HG03565 (cell line): ENCODE data around the gene PIP4P1.
"Not testable (repeated sequence)": the region's sequence is repeated elsewhere in the genome, so short reads cannot be mapped to it uniquely, and the experiment has no call there.

Experiments used
- ATAC-seq: cut with Tn5 transposase; IDR thresholded peaks from one replicate; pipeline ENCODE4 v1.9.1; 2021; ENCODE audit warnings: mild to moderate bottlenecking, moderate library complexity; ENCODE audit not compliant: unreplicated experiment

PIP4P1 gene

DNA sequence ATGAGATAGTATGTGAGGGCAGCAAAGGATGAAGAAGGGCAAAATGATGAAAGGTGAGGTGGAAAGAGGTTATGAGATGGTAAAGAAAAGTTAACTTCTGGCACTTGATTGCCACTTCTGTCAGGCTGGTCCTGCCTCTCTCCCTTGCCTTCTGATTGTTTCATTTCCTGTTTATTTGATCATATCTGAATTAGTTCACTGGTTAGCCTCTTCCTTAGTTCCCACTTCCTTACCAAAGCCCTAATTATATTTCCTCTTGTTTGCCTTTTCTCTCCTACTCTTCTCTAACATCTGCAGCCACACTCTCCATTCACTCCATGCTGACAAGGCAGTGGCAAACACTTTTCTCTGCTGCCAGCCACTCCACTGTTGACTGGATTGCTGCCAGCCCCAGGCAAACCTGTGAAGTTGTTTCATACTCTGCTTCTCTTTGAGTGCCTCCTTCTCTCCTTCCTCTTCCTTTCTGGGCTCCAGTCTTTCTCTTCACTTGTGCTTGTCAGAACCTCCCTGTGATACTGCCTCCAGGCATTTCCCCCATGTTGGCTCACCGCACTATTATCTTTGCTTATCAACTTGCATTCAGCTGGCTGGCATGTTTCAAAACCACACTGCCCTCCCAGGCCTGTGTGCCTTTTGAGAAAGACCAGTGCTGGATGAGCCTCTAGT is 16.1 kb upstream of the PIP4P1 start:
- no peak for ATAC-seq

DNA sequence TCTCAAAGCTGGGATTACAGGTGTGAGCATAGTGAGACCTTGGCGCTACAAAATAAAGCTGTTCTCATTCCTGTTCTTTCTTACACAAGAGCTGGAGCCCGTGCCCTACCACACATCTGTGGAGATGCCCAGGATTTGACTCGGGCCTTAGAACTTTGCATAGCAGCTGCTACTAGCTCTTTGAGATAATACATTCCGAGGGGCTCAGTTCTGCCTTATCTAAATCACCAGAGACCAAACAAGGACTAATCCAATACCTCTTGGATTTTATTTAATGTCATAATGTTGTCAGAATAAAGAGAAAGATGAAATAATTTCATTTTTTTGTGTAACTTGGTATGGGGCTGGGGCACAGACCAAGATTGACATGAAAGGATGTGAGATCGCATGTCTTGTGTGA is 15.5 kb upstream of the PIP4P1 start:
- no peak for ATAC-seq

DNA sequence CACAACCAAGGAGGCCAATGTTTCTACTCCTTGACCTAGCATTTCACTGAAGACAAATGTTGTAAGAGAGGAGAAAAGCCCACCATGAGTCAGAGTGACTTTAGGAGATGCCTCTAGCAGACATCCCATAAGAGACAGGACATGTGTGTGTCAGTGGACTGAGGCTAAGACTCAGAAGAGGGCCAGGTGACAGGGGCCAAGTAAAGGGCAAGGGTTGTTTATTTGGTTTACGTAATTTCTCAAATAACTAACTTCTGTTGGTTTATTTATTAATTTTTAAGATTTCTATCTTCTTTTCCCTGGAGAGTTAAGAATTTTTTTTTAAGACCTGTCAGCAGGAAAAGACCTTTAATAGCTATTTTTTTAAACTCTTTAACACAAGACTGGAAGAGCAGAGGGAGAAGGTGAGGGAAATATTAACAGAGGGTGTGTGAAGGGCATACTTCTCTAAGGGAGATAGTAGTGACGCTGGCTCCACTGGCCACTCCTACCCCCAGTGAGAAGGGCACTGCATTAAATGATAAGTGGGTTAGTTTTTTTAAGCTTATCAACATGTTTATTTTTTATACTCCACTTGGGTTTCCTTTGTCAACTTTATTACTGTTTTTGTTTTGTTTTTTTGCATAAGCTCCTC is 11.4 kb upstream of the PIP4P1 start:
- ATAC-seq: no peak

DNA sequence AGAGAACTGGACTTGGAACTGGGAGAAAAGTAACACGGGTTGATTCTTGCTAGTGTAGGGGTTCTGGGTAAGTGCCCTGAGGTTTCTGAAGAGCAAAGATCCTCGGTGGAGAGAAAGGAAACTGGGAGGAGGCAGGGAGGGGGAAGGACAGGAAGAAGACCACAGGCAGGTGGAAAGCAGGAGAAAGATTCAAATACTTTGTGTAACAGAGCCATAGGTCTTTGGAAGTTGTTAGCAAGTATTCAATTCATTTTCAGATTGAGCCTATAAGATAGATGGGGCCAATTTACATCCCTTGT is 9.3 kb upstream of the PIP4P1 start:
- no peak for ATAC-seq

DNA sequence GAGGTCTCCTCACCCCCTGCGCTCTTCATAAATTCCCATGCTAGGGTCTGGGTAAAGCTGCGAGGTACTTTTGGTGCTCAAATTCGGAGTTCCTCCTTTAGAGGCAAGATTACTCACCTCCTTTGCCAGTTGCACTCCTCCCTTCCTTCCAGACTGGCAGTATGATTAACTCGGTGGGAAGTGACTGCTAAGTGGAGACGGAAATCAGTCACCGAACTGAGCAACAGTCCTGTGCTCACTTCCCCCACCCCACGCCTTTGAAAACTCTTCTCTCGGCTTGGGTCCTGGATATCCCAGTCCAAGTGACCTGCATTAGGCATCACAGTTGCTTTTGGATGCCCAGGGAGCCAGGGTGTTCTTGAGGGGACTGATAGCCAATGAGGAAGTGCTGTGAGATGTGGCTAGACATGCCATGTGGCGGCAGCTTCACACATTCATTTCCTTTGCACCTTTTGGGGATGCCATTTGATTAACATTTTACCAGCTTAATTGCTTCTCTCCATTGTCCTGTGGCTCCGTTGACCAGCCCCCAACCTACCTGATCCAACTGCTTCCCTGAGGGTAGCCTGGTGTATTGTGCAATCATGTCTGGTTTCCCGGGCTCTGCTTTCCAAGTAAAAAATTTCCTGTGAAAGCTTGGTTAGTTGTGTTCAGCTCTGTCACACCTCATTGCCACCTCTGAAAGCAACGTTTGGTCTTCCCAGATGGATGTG is 8.8 kb upstream of the PIP4P1 start:
- ATAC-seq: peak; percentile 24

DNA sequence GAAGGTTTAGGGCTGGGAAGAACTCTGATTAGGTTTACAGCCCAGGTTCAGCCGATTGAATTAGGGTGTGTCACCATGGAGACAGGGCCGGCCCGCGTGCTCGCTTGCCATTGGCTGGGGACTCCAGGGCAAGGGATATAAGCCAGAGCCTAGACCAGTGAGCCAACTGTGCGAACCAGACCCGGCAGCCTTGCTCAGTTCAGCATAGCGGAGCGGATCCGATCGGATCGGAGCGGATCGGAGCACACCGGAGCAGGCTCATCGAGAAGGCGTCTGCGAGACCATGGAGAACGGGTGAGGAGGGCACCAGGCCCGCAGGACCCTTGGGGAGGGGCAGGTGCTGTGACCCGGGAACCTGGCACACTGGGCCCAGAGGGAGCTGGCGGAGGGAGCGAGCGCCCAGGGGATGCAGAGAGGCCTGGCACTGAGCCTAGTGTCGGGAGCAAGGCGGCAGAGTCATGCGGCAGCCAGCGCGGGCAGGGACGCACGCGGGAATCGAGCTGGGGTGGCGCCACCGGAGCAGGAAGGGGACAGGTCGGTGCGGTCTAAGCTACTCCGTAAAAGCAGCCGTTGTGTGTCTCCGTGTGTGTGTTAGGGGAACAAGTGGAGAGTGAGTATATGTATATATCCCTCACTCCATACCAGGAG is 8.1 kb upstream of the PIP4P1 start, which contains the start of gene PNP:
Gene PNP, plus strand, starts transcription at position 165 of the 648 bp plus-strand sequence. Its CDS starts 119 bp downstream, at position 284.
- peak; percentile 90 for ATAC-seq

DNA sequence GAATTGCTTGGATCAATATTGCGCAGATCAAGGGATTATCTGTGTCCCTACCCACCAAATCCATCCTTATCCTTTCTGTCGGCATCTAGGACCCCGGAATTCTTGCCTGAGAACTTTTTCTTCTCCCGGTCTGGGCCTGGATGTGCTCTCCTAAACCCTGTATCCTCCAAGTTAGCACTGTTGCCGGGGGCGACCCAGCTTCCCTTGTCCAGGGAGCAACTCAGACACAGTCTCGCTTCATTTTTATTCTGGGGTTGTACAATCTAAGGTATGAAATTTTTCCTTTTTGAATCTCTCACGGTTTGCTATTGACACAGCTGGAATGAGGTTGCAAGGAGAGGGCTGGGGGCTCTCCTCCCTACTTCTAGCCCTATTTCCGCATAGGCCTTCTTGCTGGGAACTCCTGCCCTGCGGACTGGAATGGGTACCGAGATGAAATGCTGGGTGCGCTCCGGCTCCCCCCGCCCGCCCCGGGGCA is 7.6 kb upstream of the PIP4P1 start:
- ATAC-seq: no peak

DNA sequence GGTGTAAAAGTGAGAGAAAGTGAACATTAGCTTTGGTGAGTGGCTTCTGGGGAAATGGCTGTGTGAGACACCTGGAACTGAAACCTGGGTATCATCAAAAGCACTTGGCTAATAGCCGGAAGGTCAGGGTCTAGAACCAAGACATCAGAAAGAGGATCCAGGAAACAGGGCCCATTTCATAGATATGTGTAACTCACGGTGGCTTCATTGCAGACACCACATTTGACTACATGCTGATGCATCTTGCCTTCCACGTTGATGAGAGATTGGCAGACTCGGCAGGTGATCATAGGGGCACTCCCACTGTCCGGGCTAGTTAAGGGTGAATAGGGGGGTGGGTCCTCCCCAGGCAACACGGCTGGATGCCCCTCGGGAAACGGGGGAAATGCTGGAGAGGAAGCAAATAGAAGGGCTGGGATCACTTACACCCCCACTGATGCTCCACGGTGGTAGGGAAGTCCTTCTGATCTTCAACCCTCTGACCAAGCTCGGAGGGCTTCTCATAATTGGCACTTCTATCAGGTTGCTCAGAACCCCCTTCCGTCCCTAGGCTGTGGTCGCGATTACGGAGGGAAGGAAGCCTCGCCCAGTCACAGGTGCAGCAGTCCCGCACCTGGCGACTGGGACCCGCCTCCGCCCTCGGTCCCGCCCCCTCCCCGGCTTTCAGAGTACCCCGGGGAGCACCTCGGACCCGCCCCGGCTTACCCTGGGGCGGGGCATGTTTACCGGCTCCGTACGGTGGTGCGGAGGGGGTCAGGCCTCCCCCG is 593 bp downstream of the PIP4P1 start:
- no peak for ATAC-seq

DNA sequence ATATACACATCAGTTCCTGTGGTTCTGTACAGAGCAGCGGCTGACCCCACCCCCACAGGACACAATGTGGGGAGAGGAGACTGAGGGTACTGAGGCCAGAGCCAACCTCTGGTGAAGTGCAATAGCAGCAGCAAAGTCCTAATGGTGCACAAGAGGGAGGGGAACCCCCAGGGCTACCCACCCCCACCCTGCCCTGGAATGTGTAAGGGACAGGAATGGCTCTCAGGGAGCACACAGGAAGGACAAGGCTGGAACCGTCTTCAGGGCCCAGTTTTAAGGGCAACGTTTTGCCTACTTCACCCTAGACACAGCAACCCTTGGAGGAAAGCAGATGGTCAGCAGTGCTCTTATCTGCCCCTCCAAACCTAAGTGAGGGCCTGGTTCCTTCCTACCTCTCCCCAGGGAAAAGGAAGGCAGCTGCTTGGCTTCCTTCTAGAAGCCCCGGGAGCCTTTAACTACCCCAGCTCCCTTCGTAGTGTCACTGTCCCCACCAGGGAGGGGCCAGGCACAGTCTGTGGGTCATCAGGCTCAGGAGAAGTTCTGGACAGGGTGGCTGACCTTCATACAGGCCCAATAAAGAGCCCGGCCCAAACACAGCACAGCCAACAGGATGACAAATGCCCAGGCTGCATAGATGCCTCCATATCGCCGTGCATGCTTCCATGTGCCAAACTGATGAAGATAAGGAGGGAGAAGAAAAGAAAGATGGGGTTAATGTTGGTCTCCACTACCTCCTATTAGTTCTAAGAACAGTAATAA is 3.0 kb downstream of the PIP4P1 start:
- no peak for ATAC-seq

DNA sequence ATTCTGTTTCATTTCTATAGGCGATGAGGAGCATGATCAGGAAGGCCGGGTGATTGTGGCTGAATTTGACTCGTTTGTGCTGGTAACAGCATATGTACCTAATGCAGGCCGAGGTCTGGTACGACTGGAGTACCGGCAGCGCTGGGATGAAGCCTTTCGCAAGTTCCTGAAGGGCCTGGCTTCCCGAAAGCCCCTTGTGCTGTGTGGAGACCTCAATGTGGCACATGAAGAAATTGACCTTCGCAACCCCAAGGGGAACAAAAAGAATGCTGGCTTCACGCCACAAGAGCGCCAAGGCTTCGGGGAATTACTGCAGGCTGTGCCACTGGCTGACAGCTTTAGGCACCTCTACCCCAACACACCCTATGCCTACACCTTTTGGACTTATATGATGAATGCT is 4.3 kb downstream of the PIP4P1 start:
- no peak for ATAC-seq

DNA sequence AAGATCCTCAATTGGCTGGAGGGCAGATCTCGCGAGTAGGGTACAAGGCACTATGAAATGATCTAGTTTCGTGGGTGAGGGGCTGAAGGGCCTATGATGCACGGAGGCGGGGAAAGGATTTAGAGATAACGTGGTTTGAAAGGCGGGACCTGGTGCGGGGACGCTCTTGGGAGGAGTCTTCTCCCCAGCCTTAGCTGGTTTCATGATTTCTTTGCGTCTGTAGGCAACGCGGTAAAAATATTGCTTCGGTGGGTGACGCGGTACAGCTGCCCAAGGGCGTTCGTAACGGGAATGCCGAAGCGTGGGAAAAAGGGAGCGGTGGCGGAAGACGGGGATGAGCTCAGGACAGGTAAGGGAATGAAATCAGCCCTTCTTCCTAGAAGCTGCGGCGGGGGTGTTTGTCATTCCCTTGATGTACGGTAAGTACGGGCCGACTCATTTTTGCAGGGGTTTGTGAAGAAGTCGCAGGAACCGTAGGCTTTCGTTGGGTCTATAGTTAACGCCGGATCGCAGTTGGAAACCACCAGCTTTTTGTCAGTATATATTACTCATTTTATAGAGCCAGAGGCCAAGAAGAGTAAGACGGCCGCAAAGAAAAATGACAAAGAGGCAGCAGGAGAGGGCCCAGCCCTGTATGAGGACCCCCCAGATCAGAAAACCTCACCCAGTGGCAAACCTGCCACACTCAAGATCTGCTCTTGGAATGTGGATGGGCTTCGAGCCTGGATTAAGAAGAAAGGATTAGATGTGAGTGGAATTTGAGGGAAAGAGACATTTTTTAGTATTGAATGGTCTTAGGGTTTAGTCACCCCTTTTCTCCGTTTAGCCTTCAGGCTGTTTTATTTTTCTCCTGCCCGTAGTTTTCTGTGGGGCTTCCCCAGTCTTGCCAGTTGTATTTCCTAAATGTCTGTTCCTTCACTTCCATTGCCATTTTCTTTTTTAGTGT is 5.6 kb downstream of the PIP4P1 start:
- ATAC-seq: peak; percentile 33

DNA sequence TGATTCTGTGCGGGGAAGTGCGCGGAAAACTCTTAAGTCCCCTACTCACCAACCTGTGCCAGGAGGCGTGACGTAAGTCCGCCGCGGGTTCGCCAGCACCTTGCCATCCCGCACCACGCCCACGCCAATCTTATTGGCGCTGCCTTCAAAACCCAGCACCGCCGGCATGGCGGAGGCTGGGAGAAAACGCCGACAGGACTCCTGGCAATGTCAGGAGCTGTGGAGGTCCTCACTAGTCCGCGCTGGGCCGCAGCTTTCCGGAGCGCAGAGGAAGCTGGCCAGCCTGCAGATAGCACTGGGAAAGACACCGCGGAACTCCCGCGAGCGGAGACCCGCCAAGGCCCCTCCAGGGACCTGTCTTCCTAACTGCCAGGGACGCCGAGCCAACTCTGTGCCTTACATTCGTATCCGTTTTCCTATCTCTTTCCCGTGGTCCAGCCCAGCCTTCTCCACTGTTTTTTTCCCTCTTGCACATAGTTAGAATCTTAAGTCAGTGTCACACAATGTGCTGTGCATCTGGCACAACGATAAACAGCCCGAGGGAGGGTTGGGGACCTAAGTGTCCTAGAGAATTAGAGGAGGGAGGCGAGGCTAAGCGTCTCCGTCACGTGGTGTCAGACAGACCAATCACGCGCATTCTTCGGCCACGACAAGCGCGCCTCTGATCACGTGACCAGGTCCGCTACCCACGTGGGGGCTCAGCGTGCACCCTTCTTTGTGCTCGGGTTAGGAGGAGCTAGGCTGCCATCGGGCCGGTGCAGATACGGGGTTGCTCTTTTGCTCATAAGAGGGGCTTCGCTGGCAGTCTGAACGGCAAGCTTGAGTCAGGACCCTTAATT is 6.5 kb downstream of the PIP4P1 start, which contains the start of the genes APEX1 and OSGEP:
Gene APEX1, plus strand, starts transcription at position 711 of the 839 bp plus-strand sequence. CDS start 420 bp downstream, outside the sequence.
Gene OSGEP, minus strand, starts transcription at position 297 of the 839 bp plus-strand sequence. Its CDS starts 129 bp downstream, at position 168.
- ATAC-seq: peak; percentile 75

DNA sequence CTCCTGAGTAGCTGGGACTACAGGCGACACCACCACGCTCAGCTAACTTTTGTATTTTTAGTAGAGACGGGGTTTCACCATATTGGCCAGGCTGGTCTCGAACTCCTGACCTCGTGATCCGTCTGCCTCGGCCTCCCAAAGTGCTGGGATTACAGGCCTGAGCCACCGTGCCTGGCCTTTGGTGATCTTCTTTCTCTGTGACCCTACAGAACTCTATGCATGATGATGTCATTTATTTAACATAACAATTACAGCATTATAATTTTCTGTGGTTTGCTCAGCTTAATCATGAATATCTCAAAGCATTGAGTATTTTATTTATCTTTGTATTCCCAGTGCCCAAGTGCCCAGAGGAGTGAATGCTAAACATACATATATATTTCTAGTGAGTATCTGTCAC is 8.4 kb downstream of the PIP4P1 start:
- ATAC-seq: not testable (repeated sequence)

DNA sequence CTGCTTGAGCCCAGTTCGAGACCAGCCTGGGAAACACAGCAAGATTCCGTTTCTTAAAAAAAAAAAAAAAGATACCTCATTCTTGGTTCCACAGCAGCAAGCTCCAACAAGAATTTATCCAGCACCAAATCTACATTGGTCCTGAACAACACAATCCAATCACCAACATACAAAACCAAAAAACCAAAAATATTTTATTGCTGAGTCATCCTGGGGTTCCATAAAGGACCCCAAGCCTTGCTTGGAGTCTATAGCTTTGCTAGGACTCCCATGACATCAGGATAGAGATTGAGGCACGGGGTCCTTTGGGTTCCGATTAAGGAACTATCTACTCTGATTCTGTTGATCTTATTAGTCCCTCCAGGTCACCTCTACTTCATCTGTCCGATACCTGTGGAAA is 14.3 kb downstream of the PIP4P1 start:
- ATAC-seq: no peak

DNA sequence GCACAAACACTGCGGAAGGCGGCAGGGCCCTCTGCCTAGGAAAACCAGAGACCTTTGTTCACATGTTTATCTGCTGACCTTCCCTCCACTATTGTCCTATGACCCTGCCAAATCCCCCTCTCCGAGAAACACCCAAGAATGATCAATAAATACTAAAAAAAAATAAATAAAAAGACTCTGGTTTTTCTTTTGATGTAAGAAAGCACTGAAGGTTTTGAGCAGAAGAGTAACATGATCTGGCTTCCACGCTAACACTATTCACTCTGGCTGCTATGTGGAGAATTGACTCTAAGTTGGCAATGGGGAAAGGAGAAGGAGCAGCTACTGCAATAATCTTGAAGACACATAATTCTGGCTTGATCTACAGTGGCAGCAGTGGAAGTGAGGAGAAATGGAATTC is 17.6 kb downstream of the PIP4P1 start:
- ATAC-seq: not testable (repeated sequence)

DNA sequence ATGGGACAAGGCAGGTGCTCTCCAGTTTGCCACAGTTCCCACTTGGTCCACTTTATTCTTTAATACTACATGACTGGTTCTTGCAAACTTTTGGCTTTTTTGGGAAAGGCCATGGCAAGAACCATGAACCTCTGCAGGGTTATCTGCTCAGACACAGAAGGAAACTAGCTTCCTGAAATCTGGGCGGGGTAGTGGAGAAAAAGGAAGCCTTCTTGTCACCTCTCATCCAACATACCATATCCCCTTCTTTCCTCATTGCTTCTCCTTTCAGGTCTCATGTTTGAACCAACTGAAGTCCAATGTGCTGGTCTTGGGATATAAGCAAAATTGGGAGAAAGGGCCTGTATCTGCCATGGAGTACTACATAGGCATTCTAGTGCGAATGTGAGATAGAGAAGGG is 19.8 kb downstream of the PIP4P1 start:
- ATAC-seq: no peak

DNA sequence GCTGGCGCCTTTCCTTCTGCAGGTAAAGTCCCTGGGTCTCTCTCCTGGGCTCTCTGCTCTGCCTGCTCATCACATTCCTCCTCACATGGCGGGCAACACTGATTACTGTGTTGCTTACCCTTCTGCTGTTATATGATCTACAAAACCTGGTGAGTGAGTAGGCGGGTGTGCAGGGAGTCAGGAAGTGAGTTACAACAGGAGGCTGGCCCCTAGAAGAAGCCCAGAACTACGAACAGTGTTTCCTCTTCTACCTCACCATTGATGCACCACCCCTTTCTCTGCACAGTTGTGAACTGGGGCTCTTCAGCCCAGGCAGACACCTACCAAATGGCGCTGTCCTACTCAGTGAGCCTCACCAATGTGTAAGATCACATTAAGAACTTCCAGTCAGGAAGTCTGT is 20.4 kb downstream of the PIP4P1 start:
- no peak for ATAC-seq

DNA sequence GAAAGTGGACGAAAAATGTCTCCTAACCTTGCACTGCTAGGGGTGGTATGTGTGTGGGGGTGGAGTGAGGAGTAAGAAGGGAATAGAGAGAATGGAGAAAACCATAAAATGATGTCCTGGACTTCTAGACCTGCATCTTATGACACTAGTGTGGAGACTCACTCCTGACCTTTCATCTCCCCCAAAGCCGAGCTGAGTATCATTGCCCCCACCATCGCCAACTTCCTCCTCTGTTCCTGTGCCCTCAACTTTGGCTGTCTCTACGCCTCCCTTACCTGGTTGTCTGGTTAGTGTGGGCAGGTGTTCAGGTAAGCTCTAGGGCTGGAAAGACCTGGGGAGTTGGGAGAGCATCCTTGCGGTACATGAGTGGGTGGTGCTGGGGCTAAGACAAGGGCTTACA is 20.8 kb downstream of the PIP4P1 start:
- ATAC-seq: no peak
